ENCODE data around the gene SPG7. TPM values are rescaled to one million over a fixed set of nuclear protein-coding genes. Genes with fewer than 3 reads are reported as not detected.

Gene SPG7
- total RNA-seq, 4 donors from 2014 or later: 102 to 178 (median 127) TPM

DNA sequence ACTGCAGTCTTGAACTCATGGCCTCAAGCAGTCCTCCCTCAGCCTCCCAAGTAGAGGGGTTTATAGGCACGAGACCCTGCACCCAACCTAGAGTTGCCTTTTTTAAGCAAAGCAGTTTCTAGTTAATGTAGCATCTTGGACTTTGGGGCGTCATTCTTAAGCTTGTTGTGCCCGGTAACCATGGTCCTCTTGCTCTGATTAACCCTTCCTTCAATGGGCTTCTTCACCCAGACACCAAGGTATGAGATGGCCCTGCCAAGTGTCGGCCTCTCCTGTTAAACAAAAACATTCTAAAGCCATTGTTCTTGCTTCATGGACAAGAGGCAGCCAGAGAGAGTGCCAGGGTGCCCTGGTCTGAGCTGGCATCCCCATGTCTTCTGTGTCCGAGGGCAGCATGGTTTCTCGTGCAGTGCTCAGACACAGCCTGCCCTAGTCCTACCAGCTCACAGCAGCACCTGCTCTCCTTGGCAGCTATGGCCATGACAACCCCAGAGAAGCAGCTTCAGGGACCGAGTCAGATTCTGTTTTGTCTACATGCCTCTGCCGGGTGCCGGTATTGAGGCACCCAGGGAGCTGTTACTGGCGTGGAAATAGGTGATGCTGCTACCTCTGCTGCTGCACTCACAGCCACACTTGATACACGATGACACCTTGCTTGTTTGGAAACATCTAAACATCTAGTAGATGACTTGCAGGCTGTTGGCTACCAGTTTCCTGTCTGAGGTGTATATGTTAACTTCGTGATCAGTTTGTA lies 55.6 kb downstream of the SPG7 start:
- H3K27me3 ChIP-seq: peaks cover 0 to under 1% of the 10 kb centered on the region in 2 donors
- no peak overlapping the region for H3K27ac ChIP-seq
- H3K4me1 ChIP-seq: peaks cover 0 to 67% (median 34%) of the 10 kb centered on the region in 4 donors
- H3K9me3 ChIP-seq: no peaks in the 10 kb centered on the region
- DNase-seq (ENCODE audit: low spot score in 2 of 2): no peak
- WGBS, 2 donors: 65 to 67% methylated on average over 12 of the region's 12 CpGs
- peaks cover 5 to 48% (median 12%) of the 10 kb centered on the region in 3 donors for H3K36me3 ChIP-seq
- H3K4me3 ChIP-seq: no peak overlapping the region
- TF ChIP-seq POLR2A (IDR thresholded peaks at IDR 0.05): no peak
- no peak for TF ChIP-seq CTCF (IDR thresholded peaks at IDR 0.05)

DNA sequence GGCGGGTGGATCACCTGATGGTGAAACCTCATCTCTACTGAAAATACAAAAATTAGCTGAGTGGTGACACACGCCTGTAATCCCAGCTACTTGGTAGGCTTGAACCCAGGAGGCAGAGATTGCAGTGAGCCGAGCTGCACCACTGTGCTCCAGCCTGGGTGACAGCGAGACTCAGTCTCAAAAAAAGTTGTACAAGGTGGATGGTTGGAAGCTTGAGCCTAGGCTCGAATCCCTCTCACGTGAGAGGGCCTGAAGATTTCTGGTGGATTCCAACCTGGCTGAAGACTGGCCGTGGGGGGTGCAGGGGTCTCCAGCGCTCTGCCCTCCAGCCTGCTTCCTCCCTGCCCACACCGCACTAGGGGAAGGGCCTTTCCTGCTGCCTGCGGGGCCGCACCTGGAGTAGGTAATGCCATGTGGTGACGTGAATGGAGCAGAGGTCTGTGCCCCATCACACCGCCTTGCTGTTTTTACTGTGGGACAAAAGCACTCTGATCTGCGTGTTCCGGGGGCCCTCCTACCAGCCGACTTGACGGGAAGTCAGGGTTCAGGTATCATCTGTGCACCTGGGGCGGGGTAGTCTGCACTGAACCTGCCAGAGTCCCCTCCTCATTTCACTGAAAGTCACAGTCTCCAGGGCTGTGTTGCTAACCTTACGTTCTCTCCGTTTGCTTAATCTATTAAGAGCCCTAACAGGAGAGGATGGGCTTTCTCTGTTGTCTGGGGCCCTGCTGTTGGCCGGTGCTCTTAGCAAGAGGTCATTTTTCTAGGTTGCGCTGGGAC lies 56.5 kb downstream of the SPG7 start:
- Histone ChIP-seq H3K36me3 (peaks cover 5 to 48% (median 12%) of the 10 kb centered on the region in 3 donors), H3K4me1 (peaks cover 0 to 59% (median 31%) of the 10 kb centered on the region in 4 donors), H3K9me3 (no peaks in the 10 kb centered on the region), H3K4me3 (no peak overlapping the region), H3K27ac (no peak overlapping the region), H3K27me3 (peaks cover 0 to 9% of the 10 kb centered on the region in 2 donors)
- TF ChIP-seq EP300 (IDR thresholded peaks at IDR 0.05): no peak
- TF ChIP-seq POLR2A (IDR thresholded peaks at IDR 0.05): no peak
- no peak for TF ChIP-seq CTCF (IDR thresholded peaks at IDR 0.05)
- no peak for DNase-seq (ENCODE audit: low spot score in 2 of 2)
- 61 to 65% methylated on average over 22 of the region's 22 CpGs for WGBS, 2 donors

DNA sequence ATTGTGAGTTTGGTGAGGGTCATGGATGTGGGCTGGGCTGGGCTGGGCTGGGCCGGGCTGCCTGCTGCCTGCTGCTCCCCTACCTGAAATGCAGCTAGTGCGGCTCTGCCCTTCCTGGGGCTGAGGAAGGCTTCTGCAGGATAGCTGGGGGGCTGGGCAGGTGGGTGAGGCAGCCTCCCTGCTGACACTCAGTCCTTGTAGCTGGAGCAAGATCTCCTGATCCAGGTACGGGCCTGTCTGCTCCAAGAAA lies 57.0 kb downstream of the SPG7 start:
- Histone ChIP-seq H3K27me3 (peaks cover 0 to 14% of the 10 kb centered on the region in 2 donors), H3K4me1 (peaks cover 0 to 56% (median 30%) of the 10 kb centered on the region in 4 donors), H3K27ac (peak overlapping the region in 1 of 4 donors; percentile 37), H3K9me3 (no peaks in the 10 kb centered on the region), H3K4me3 (no peak overlapping the region), H3K36me3 (peaks cover 5 to 48% (median 12%) of the 10 kb centered on the region in 3 donors)
- WGBS, 2 donors: 17% methylated on average over 2 of the region's 3 CpGs
- no peak for TF ChIP-seq POLR2A (IDR thresholded peaks at IDR 0.05)
- TF ChIP-seq EP300 (IDR thresholded peaks at IDR 0.05): no peak
- TF ChIP-seq CTCF (IDR thresholded peaks at IDR 0.05): no peak
- DNase-seq (ENCODE audit: low spot score in 2 of 2): no peak

DNA sequence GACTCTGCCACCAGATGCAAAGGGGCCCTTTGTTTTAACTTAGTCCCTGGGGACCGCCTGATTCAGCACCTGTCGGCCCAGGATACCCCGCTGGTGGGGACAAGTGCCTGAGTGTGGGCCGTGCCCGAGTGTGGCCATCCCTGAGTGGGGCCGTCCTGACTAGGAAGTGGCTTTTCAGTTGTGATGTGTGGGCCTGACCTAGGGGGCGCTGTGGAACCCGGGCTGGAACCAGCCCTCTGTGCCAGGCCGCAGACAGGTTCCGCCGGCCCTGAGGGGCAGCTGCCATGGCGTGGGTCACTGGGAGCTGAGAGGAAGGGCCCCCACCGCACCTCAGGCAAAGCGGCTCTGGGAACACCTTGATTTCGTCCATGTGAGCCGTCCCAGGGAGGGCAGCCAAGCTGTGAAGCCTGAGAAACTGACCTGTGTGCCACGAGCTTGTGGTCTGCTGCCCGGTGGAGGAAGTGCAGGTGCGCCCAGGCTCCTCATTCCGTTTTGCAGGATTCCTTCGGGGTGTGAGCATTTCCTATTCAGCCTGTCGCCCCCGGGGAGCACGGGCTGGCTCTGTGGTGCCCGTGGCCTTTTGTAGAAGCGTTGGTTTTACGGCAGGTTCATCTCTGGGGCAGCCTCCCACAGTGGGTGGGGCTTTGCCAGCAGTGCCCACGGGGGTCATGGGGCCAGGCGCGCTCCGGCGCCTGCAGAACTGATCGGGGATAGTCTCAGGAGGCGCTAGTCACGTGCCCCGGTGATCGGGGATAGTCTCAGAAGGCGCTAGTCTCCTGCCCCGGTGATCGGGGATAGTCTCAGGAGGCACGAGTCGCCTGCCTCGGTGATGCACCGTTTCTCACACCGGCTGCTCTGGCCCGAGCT lies 57.5 kb downstream of the SPG7 start:
- H3K9me3 ChIP-seq: no peaks in the 10 kb centered on the region
- peaks cover 5 to 48% (median 12%) of the 10 kb centered on the region in 3 donors for H3K36me3 ChIP-seq
- peak overlapping the region in 1 of 4 donors; percentile 37 for H3K27ac ChIP-seq
- DNase-seq (ENCODE audit: low spot score in 2 of 2): no peak
- peaks cover 0 to 18% of the 10 kb centered on the region in 2 donors for H3K27me3 ChIP-seq
- 5 to 6% methylated on average over 35 to 38 of the region's 46 CpGs for whole genome bisulfite sequencing, 2 donors
- TF ChIP-seq CTCF (IDR thresholded peaks at IDR 0.05): peak; percentile 17 to 56 (median 31)
- no peak for TF ChIP-seq POLR2A (IDR thresholded peaks at IDR 0.05)
- TF ChIP-seq EP300 (IDR thresholded peaks at IDR 0.05): peak in 1 of 2 donors; percentile 26
- H3K4me3 ChIP-seq: peak overlapping the region in 3 of 4 donors; percentile 11 to 20 (median 12)
- peaks cover 0 to 56% (median 30%) of the 10 kb centered on the region in 4 donors for H3K4me1 ChIP-seq
